ENCODE measurements around the gene SUN1.

SUN1 gene

DNA sequence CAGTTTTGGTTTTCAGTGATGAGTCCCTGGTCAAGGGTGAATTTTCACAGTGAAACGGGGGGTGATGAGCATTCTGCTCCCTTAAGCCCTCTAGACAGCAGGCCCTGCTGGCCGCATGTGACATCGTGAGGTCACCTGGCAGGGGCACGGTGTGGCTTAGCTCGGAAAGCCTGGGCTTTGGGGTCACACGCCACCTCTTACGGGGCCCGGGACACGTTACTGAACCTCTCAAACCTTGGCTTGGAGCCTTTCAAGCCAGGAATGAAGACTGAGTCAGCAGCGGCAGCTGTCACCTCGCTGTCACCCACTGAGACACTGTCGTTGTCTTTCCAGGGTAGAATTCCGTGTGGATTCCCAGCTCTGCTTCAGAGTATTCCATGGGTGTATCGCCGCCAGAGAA is 48.2 kb downstream of the SUN1 start:
- DNase-seq: no peak

- DNase-seq: no peak
These were observed 49.4 kb downstream of the SUN1 start for GRCh38 chr7:881441-882234.

DNA sequence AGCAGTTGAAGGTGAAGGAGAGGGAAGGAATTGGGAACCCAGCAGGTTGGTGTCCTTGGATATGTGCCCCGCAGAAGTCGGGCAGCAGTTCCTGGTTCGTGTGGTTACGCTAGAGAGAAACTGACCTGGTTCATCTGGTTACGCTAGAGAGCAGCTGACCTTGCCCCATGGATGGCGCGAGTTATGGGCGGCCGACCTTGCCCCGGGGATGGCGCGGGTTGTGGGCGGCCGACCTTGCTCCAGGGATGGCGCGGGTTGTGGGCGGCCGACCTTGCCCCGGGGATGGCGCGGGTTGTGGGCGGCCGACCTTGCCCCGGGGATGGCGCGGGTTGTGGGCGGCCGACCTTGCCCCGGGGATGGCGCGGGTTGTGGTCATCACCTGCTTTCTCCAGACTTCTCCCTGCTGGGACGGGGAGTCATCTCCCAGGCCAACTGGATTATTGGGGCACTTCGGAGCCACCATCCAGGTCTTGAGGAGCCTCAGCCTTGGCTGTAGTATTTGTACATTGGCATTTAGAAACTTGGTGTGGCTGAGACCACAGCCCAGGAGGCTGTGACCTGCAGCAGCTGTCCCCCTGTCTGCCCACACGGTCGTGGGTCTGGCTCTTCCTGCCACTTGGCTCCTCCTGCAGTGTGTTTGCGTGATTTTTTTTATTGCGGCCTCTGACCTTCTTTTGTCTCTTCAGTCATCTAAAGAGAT is 50.2 kb downstream of the SUN1 start:
- DNase-seq: no peak

DNA sequence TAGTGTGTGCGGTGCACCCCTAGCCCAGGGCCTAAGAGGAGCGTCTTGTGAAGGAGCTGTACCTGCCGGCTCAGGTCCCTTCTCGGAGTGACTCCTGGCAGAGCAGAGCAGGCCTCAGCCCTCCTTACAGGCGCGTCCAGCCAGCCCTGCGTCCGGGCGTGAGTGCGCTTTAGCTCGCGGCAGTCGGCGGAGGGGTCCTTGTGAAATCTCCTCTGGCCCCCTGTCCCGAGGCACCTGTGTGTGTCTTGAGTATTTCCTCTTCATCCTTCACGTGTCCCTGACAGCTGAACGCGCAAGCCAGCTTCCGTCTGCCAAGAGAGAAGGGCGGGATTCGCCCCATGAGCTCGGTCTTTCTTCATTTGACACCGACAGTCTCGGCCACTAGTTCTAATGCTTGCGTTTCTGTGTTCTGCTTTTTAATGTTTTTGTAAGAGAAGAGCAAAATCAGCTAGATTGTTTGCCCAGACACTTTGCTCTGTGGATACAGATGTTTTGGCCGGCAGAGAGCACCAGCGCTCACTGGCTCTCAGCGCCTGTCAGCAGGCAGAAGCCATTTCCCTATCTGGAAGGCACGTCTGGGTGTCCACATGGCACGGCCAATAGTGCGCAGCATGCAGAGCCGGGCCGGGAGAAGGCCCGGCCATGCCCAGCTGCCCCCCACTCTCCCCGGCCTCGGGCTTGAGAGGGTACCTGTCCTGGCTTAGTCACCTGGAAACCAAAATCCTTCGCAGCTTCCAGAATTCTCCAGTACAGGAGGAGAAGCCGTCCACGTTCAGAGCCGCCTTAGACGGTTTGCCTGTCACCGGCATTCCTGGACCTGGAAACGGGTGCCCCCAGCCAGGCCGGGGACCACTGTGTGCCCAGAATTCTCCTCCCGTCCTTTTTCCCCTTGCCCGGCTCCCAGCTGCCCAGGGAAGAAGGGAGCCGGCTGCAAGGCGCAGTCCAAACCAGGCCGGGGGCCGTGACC is 51.1 kb downstream of the SUN1 start:
- no peak for DNase-seq

DNA sequence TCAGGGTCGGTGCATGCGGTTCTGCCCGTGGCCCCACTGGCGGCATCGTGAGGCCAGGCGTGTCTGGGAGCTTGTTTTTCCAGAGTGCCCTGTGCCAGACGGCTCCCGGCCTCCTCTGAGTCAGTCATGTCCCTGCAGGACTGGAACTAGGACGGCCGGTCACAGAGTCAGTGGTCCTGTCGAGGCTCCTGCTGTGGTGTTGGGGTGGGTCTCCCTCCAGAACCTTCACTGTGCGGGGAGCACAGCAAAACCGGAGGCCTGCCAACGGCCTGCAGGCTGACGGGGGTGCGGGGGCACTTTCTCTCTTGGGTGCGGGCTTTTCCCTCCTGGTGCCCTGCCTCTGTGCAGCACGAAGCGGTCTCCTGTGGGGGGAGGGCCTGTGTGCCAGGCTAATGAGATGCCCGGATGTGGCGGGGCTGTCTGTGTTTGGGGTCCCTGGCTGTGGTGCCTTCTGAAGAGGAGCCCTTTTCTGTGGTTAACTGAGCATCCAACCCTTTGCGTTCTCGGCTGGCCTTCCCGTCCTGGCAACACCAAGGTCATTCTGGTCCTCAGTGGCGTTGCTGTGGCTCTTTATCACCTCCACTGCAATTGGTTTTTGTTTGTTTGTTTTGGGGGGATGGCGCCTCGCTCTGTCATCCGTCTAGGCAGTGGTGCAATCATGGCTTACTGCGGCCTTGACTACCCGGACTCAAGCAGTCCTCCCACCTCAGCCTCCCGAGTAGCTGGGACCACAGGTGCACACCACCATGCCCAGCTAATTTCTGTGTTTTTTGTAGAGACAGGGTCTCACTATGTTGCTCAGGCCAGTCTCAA is 52.1 kb downstream of the SUN1 start:
- DNase-seq: no peak

GRCh38 chr7:885261-885892 is 53.1 kb downstream of the SUN1 start:
- DNase-seq: no peak

GRCh38 chr7:885893-886625 is 53.8 kb downstream of the SUN1 start:
- no peak for DNase-seq

- DNase-seq: no peak
These were observed 54.6 kb downstream of the SUN1 start for GRCh38 chr7:886626-887487.

GRCh38 chr7:887488-887820 is 55.2 kb downstream of the SUN1 start:
- DNase-seq: no peak

DNA sequence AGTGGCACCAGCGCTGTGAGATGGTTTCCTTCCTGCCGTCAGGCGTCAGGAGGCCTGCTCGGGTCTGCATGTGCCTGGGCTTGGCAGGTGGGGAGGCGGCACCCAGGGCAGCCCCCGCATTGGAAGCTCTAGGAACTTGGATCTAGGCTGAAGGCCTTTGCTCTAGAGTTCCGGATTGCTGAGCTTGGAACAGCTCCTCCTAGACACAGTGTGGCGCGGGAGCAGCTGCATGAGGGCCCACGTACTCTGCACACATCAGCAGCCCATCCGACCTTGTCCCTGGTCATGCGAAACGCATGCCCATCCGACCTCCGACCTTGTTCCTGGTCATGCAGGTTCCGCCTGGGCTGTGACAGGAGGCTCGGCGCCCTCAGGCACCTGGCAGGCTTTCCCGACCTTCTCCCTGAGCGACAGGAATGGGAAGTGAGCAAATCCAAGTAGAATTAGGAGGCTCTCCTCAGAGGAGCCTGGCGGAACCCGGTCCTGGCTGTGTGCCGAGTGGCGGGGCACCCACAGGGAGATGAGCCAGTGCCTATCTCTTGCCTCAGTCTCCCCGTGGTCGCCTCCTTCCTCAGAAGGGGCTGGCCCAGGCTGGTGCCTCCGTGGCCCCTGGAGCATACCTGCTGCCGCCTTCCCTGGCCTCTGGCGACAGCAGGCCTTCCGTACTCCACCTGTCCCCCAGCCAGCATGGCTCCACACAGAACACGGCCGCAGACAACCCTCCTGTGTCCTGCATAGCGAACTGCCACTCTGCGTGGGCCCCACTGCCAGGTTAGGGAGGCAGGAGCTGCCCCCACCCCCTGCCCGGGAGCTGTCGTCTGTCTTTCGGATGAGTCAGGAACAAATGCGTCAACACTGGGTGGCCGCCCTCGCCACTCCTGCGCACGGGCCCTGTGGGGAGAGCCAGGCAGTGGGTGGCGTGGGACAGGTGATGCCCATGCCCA is 56.1 kb downstream of the SUN1 start:
- no peak for DNase-seq

DNA sequence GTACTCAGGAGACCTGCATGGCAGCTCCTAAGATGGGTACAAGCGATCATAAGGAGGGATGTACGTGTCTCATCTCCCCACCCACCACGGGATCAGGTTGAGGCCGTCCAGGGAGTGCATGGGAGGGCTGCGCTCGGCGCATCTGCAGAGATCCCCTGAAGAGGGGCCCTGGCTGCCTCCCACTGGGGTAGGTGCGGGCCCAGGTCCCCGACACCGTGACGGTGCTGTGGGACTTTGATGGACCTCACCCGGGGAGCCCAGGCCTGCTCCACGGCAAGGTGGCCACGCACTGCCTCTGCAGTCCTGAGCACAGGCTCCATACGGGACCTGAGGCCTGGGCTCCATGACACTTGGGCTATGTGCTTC is 56.7 kb downstream of the SUN1 start:
- no peak for DNase-seq

GRCh38 chr7:889391-889790 is 57.1 kb downstream of the SUN1 start:
- DNase-seq: no peak

DNA sequence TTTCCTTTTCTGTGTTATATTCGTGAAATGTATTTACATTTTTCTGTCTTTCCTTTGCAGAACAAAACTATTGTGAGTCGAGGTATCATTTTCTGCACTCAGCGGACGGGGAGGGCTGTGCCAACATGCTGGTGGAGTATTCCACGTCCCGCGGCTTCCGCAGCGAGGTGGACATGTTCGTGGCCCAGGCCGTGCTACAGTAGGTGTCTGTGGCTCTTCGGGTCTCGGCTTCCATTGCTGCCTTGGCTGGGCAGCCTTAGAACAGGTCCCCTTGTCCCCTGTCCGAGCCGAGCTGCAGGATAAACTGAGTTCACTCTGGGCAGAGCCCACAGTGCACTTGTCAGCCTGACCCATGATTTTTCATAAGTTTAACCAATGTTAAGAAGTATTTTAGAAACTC is 58.6 kb downstream of the SUN1 start:
- DNase-seq: no peak

GRCh38 chr7:891291-891690 is 59.0 kb downstream of the SUN1 start:
- no peak for DNase-seq

GRCh38 chr7:891805-892204 is 59.5 kb downstream of the SUN1 start:
- no peak for DNase-seq

GRCh38 chr7:892648-893593 is 60.6 kb downstream of the SUN1 start:
- DNase-seq: no peak

- no peak for DNase-seq
These were observed 61.4 kb downstream of the SUN1 start for GRCh38 chr7:893686-894085.
